GM12872 (cell line): Measurements from ENCODE around the gene RNF2.

Experiments
- TF ChIP-seq, protein P1 (sequence below): IDR thresholded peaks from 3 replicates; pipeline ENCODE4 v1.5.1; 2011; ENCODE audit warnings: low read depth, mild to moderate bottlenecking, low read length, moderate library complexity; ENCODE audit not compliant: insufficient read depth

The RNF2 gene

GRCh38 chr1:185017966-185018365, 27.4 kb upstream of the RNF2 start:
- TF ChIP-seq, protein P1, sequence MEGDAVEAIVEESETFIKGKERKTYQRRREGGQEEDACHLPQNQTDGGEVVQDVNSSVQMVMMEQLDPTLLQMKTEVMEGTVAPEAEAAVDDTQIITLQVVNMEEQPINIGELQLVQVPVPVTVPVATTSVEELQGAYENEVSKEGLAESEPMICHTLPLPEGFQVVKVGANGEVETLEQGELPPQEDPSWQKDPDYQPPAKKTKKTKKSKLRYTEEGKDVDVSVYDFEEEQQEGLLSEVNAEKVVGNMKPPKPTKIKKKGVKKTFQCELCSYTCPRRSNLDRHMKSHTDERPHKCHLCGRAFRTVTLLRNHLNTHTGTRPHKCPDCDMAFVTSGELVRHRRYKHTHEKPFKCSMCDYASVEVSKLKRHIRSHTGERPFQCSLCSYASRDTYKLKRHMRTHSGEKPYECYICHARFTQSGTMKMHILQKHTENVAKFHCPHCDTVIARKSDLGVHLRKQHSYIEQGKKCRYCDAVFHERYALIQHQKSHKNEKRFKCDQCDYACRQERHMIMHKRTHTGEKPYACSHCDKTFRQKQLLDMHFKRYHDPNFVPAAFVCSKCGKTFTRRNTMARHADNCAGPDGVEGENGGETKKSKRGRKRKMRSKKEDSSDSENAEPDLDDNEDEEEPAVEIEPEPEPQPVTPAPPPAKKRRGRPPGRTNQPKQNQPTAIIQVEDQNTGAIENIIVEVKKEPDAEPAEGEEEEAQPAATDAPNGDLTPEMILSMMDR, result no peak

DNA sequence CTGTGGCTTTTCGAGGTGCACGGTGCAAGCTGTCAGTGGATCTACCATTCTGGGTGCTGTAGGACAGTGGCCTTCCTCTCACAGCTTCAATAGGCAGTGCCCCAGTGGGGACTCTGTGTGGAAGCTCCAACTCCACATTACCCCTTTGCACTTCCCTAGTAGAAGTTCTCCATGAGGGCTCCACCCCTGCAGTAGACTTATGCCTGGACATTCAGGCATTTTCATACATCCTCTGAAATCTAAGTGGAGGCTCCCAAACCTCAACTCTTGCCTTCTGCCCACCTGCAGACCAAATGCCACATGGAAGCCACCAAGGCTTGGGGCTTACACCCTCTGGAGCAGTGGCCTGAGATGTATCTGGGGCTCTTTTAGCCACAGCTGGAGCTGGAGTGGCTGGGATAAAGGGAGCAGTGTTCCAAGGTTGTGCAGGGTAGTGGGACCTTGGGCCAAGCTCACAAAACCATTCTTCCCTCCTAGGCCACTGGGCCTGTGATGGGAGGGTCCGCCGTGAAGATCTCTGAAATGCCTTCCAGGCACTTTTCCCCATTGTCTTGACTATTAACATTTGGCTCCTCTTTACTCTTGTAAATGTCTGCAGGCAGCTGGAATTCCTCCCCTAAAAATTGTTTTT, 18.0 kb upstream of the RNF2 start:
- TF ChIP-seq, protein P1, result no peak

DNA sequence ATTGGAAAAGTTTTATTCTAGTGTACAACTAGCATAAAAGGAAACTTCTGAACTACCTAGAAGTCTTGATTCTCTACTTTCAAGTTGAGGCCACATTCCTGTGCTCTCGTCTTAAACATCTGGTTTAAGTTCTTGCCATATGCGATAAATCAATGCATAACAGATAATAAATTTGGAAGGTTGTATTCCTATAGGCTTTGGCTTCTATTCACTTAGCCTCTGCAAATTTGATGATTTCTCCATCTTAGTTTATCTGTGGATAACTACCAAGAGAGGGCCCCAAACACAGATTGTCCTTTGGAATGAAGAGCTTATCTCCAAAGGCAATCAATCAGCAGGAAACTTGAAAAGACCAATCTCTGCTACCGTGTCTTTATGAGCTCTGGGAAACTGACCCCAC, 11.7 kb upstream of the RNF2 start:
- TF ChIP-seq, protein P1, result no peak

DNA sequence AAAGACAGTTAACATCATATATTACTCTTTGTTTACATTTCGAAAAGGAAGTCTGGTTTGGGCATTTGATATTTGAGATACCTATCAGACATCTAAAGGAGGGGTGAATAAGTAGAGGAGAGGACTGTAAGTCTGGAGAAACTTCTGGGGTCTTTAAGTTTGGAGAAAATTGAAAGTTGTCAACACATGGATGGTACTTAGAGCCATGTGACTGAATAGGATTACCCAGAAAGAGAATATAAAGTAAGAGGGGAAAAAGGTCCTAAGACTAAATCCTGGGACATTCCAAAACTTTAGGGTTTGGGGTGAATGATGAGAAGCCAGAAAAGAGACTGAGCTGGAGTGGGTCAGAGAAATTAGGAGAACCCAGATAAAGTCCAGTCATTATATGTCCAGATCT, 10.1 kb upstream of the RNF2 start:
- TF ChIP-seq, protein P1, result no peak

- TF ChIP-seq, protein P1, result no peak
Measured at GRCh38 chr1:185038813-185039376, 6.5 kb upstream of the RNF2 start.

- TF ChIP-seq, protein P1, result no peak
Measured at GRCh38 chr1:185039726-185040407, 5.5 kb upstream of the RNF2 start.

DNA sequence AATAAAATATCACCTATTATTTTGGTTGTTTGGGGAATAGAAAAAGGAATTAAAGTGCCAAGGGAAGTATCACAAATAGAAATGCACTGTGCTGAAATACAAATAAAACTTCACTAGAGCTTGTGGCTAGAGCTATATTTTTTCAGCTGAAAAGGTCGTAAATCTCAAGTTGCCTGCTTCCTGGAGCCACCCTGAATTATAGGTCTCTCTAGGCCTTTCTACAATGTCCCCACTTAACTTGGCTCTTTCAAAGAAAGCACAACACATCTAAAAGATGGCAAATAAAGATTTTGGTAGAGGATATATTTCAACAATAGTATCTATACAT, 5.0 kb upstream of the RNF2 start:
- TF ChIP-seq, protein P1, result no peak
